K562 (cell line): ENCODE measurements around the gene HPS4. TPM values are rescaled to one million over a fixed set of nuclear protein-coding genes. Genes with fewer than 3 reads are reported as not detected.

Source experiments
- CREB3 ChIP-seq: fragments of 450-650 bp; conservative IDR thresholded peaks from 2 replicates; pipeline ENCODE4 v1.6.1; 2016; ENCODE audit warnings: missing genetic modification characterization, low read depth, mild to moderate bottlenecking, missing compliant biosample characterization, moderate library complexity
- IRF2 ChIP-seq: sonication (generic); formaldehyde crosslinking; IDR thresholded peaks from 2 replicates; pipeline ENCODE4 v1.8.1; 2022; ENCODE audit warnings: mild to moderate bottlenecking, missing genetic modification reagents
- MAX ChIP-seq: sonication (generic); formaldehyde crosslinking; IDR thresholded peaks from 2 replicates; pipeline ENCODE4 v1.9.0; 2022; ENCODE audit warnings: mild to moderate bottlenecking, missing genetic modification reagents
- MGA ChIP-seq: fragments of 450-650 bp; IDR thresholded peaks from 2 replicates; pipeline ENCODE4 v1.6.1; 2016; ENCODE audit warnings: mild to moderate bottlenecking, moderate library complexity
- RAD51 ChIP-seq: fragments of 450-650 bp; IDR thresholded peaks from 2 replicates; pipeline ENCODE4 v1.7.1; 2016; ENCODE audit warnings: low read depth, mild to moderate bottlenecking, borderline replicate concordance
- TFE3 ChIP-seq: fragments of 450-650 bp; formaldehyde crosslinking; IDR thresholded peaks from 2 replicates; pipeline ENCODE4 v1.4.0; 2020; ENCODE audit warnings: mild to moderate bottlenecking, mixed read lengths
- TRIM25 ChIP-seq: fragments of 450-650 bp; IDR thresholded peaks from 2 replicates; pipeline ENCODE4 v1.7.0; 2016; ENCODE audit warnings: borderline replicate concordance
- USF2 ChIP-seq: sonication (generic); formaldehyde crosslinking; IDR thresholded peaks from 2 replicates; pipeline ENCODE4 v1.5.0; 2020; ENCODE audit warnings: missing genetic modification reagents
- ZNF445 ChIP-seq: fragments of 250-450 bp; sonication (Bioruptor Pico); IDR thresholded peaks from 2 replicates; pipeline ENCODE4 v1.4.0; 2020; ENCODE audit warnings: low read depth, mild to moderate bottlenecking, moderate library complexity
- polyA plus RNA-seq, 8 experiments: library from polyadenylated mRNA; depleted of rRNA in 4 of 8; stranded (reverse) in 5 of 8; unstranded in 3 of 8; fragments of >200 nt; fragmentation: Nextera tagmentation in 2 of 8; fragmentation: Illumina TruSeq in 1 of 8; extraction: Ambion mirVana in 2 of 8; extraction: Trizol in 1 of 8; gene quantifications; 2 replicates each; pipeline versions ENCODE4 v1.2.1 to v1.2.3, GENCODE V29; 2011 to 2014; ENCODE audit warnings: inconsistent platforms in 1 of 8, missing spikeins in 1 of 8
- total RNA-seq, 7 experiments: library from RNA; depleted of rRNA in 6 of 7; stranded (reverse); fragments of >200 nt in 6 of 7; fragmentation: Illumina TruSeq in 2 of 7; extraction: Trizol in 2 of 7; gene quantifications; 2 replicates each; pipeline versions ENCODE4 v1.2.1 to v1.2.3, GENCODE V29; 2011 to 2021; ENCODE audit warnings: low replicate concordance in 1 of 7

Gene HPS4
- total and polyA plus RNA-seq, 9 of the 15 experiments (the other 6 are each of a cell fraction or from before 2014, with no cell fraction given) = 12.8 to 29.2 (median 25.3) TPM

- TF ChIP-seq MGA (peak; percentile 65), USF2 (peak; percentile 84), TRIM25 (no peak), IRF2 (CRISPR knock-in tag) (no peak), CREB3 (0 out of 2 replicates have a peak, but pooled peaks have one; percentile 20), MAX (CRISPR knock-in tag) (peak; percentile 24; the same call in 1 of the 2 replicates), RAD51 (peak; percentile 94), TFE3 (CRISPR knock-in tag) (peak; percentile 90), ZNF445 (CRISPR knock-in tag) (no peak)
These were observed 81.9 kb downstream of the HPS4 start (continued) for GRCh38 chr22:26401726-26402125.
